K562 (cell line): ENCODE measurements around the gene SCTR. TPM values are rescaled to one million over a fixed set of nuclear protein-coding genes. Genes with fewer than 3 reads are reported as not detected.

Experiments used
- ARHGAP35 ChIP-seq: fragments of 450-650 bp; IDR thresholded peaks from 2 replicates; pipeline ENCODE4 v1.6.1; 2018; ENCODE audit not compliant: partially characterized antibody
- SIX5 ChIP-seq, 2 experiments: IDR thresholded peaks; 2 replicates each; pipeline ENCODE4 v1.6.1; 2011; ENCODE audit warnings: low read length in 2 of 2, borderline replicate concordance in 1 of 2, low read depth in 1 of 2, mild to moderate bottlenecking in 1 of 2, moderate library complexity in 1 of 2; ENCODE audit not compliant: insufficient read depth in 1 of 2
- SRSF9 ChIP-seq: fragments of 200-400 bp; formaldehyde crosslinking; IDR thresholded peaks from 2 replicates; pipeline ENCODE4 v1.6.1; 2017; ENCODE audit warnings: low read depth, low read length, borderline replicate concordance
- ZBTB40 ChIP-seq, 2 experiments: fragments of 450-650 bp in 1 of 2; sonication (generic) in 1 of 2; formaldehyde crosslinking in 1 of 2; IDR thresholded peaks; 2 replicates each; pipeline versions ENCODE4 v1.7.1 to v1.9.0; 2016 to 2022; ENCODE audit warnings: inconsistent platforms in 1 of 2, mild to moderate bottlenecking in 1 of 2, missing genetic modification reagents in 1 of 2
- ZNF212 ChIP-seq: fragments of 450-650 bp; formaldehyde crosslinking; IDR thresholded peaks from 2 replicates; pipeline ENCODE4 v1.4.0; 2020; ENCODE audit warnings: mild to moderate bottlenecking
- polyA plus RNA-seq, 8 experiments: library from polyadenylated mRNA; depleted of rRNA in 4 of 8; stranded (reverse) in 5 of 8; unstranded in 3 of 8; fragments of >200 nt; fragmentation: Nextera tagmentation in 2 of 8; fragmentation: Illumina TruSeq in 1 of 8; extraction: Ambion mirVana in 2 of 8; extraction: Trizol in 1 of 8; gene quantifications; 2 replicates each; pipeline versions ENCODE4 v1.2.1 to v1.2.3, GENCODE V29; 2011 to 2014; ENCODE audit warnings: inconsistent platforms in 1 of 8, missing spikeins in 1 of 8
- total RNA-seq, 7 experiments: library from RNA; depleted of rRNA in 6 of 7; stranded (reverse); fragments of >200 nt in 6 of 7; fragmentation: Illumina TruSeq in 2 of 7; extraction: Trizol in 2 of 7; gene quantifications; 2 replicates each; pipeline versions ENCODE4 v1.2.1 to v1.2.3, GENCODE V29; 2011 to 2021; ENCODE audit warnings: low replicate concordance in 1 of 7

SCTR gene
- total and polyA plus RNA-seq, 9 of the 15 experiments (the other 6 are each of a cell fraction or from before 2014, with no cell fraction given), result not detected

- no peak for TF ChIP-seq ZBTB40 (IDR thresholded peaks at IDR 0.05)
- no peak for TF ChIP-seq ZBTB40 (CRISPR knock-in tag; IDR thresholded peaks at IDR 0.05)
- no peak for TF ChIP-seq SIX5 (IDR thresholded peaks at IDR 0.05; ENCODE audit: borderline replicate concordance in 1 of 2, insufficient read depth in 1 of 2, low read depth in 1 of 2, low read length in 2 of 2)
- TF ChIP-seq SRSF9, result no peak
- no peak for TF ChIP-seq ZNF212 (CRISPR knock-in tag)
- no peak for TF ChIP-seq ARHGAP35
Measured at GRCh38 chr2:119469131-119469530, 55.2 kb downstream of the SCTR start (continued).
